Caki2 (cell line): ENCODE results near the gene KRT24. TPM values are rescaled to one million over a fixed set of nuclear protein-coding genes. Genes with fewer than 3 reads are reported as not detected.

Experiments
- DNase-seq: peaks from one replicate; pipeline ENCODE4 v3.0.0-alpha.2; 2015; ENCODE audit warnings: low read depth
- in situ Hi-C: cut with HindIII; loops from 2 replicates; pipeline ENCODE4 v1.10.0; 2016; ENCODE audit warnings: low sequenced_read_pairs, low pct_unique_long_range_greater_than_20kb, mixed read lengths
- total RNA-seq: library from RNA; depleted of rRNA; stranded (reverse); fragments of >200 nt; shearing (Covaris generic); gene quantifications from 2 replicates; pipeline ENCODE4 v1.2.3, GENCODE V29; 2014; ENCODE audit warnings: low replicate concordance

The KRT24 gene
- total RNA-seq, 1 experiment from 2014 or later = not detected

DNA sequence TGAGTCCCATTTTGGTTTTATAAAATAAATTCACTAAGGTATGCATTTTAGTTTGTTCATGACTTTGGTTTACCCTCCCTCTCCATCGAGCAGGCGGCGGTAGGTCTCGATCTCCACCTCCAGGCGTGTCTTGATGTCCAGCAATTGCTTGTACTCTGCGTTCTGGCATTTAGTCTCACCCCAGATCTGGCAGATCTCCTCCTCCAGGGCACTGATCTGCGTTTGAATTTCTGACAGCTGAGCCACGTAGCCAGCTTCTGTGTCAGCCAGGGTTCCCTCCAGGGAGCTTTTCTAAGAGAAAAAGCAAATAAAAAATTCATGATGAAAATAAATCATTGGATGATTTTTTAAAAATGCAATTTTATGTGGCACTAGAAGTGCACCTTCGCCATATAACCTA lies 4.2 kb downstream of the KRT24 start:
- no peak for DNase-seq
- in situ Hi-C loops = no loop called here

DNA sequence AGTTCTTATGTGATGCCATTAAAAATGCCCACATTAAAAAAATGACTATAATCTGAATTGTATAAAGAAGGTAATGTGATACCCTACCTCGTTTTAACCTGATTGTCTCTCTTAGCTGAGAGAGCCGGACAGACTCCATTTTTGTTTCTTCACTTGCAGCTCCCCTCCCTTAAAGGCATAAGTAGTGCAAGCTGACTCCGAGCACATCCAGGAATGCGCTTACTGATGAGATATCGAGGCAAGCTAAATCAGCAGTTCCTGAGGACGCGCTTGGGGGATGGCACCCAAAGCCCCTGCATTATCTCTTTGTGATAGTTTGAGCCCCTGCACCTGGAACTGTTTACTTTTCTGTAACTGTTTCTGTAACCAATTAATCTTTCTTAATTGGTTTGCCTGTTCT lies 6.3 kb downstream of the KRT24 start:
- in situ Hi-C loops = no loop called here
- DNase-seq = no peak

DNA sequence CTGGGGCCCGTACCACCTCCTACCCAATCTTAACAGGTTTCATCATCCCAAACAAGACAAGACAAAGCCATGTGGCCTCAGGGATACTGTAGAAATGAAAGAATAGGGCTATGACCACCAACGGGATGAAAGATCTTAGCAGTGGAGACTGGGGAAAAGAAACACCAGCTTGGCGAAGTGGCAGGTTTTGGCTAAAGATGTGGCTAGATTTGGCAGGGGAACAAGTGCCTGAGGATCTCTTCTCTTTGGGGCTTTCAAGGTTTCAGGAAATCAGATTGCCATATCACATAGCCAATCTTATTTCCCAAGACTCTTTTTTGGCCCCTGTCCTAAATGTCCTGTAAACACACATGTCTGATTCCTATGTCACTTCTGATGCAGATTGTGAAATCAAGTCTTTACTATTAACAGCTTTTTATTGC lies 6.9 kb downstream of the KRT24 start:
- DNase-seq = no peak
- in situ Hi-C loops = no loop called here

DNA sequence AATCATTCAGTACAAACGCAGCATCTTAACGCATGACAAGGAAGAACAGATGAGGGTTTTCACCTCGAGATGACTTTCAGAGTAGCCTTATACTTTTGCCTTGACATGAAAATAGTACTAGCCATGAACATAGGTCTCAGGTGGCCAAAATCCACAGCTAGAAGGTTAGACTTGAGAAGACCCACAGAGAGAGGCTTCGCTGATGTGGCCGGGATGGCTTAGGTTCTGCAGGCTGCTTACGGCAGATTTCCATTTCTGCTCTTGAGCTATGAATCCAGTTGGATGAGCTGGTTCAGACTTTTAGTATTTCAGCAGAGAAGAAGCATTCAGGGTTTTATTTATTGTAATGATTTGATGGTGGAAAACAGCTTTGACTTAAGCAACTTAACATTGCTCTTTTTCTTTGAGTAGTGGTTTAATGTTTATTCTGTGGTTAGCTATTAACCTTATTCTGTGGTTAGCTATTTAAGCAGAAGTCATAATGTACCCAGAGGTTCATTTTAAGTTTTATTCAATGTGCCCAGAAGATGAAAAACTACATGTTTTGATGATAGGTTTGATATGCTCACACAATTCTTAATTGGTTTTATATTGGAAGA lies 7.6 kb downstream of the KRT24 start:
- peak; percentile 23 for DNase-seq
- in situ Hi-C loops = no loop called here

DNA sequence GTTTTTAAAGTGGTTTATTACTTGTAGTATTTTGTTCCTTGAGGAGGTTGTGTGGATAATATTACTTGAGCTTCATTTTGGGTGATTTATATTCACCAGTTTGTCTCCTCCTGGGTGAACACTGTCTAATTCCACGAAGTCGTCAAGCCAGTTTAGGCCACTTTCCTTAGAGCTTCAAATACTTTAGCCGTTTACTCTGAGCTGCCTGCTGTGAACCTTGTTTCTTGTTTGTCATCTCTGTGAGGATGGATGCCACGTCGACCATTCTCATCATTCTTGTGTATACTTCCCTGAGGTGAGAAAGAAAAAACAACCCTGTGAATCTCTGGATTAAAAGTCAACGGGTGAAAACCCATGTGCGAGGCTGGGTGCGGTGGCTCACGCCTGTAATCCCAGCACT lies 9.0 kb downstream of the KRT24 start:
- in situ Hi-C loops = no loop called here
- no peak for DNase-seq

DNA sequence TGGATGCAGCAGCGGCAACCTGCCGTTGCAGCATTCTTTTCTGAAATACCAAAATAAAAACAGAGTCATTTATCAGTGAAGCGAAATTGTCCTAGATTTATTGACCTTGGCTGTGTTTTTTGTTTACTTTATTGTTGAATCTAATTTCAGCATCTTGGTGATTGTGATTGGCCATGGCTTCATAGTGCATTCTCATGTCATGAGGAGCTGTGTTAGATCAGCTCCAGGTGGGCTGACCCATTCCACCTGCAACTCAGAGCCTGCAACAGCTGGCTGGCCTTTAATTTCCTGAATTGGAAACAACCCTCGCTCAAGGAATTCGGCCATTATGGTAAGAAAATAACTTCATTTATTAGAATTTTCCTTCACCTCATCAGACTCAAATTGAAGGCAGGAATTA lies 16.4 kb downstream of the KRT24 start:
- DNase-seq = no peak
- in situ Hi-C loops = no loop called here

DNA sequence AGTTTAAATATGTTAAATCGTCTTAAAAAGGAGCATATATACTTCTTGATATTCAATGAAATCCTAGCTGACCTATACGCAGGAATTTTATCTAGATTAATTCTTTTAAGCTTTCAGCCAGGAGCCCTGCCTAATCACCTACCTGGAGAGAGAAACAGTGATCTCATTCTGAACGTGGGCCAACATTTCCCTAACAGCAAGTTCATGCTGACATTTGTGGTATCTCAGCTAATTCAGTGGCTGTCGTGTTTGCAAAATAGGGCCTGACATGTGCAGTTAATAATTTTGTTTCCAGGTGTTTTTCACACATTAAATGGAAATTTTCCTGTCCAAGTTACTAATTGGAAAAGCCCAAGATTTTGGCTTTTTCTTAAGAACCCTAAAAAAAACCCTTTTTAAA lies 17.4 kb downstream of the KRT24 start:
- in situ Hi-C loops = no loop called here
- no peak for DNase-seq

DNA sequence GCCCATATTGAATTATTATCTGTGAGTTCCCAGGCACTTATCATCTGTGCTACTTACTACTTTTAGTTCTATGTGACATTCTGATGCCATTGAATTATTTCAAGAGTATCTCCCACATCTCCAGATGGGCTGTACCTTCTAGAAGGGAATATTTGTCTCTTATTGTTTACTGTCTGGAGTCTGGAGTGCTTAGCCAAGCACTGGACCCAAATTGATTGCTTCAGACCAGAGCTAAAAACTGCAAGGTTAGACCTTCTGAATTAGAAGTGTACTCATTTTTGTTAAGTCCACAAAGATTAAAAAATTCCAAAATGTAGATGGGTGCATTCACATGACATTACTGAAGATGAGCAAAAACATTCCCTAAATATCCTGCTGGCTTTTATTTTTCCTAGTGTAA lies 22.6 kb downstream of the KRT24 start:
- in situ Hi-C loops = no loop called here

DNA sequence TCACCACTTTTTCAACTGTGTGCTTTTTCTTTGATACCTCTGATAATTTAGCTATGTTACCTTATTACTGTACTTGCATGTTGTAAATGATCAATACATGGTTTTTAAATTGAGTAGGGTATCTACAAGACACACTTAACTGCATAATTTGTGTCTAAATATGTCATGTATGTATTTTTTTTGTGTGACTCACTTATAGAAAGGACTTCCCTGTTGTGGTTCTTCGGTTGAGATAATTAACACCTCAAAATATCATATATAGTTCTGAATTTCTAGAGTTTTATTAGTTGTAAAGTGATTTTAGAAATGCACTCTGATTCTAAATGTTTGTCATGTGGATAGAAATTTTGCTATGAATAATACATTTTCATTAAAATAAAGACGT lies 24.0 kb downstream of the KRT24 start:
- in situ Hi-C loops = no loop called here
- no peak for DNase-seq

More for the DNA sequence above, 22.6 kb downstream of the KRT24 start:
- DNase-seq = no peak

DNA sequence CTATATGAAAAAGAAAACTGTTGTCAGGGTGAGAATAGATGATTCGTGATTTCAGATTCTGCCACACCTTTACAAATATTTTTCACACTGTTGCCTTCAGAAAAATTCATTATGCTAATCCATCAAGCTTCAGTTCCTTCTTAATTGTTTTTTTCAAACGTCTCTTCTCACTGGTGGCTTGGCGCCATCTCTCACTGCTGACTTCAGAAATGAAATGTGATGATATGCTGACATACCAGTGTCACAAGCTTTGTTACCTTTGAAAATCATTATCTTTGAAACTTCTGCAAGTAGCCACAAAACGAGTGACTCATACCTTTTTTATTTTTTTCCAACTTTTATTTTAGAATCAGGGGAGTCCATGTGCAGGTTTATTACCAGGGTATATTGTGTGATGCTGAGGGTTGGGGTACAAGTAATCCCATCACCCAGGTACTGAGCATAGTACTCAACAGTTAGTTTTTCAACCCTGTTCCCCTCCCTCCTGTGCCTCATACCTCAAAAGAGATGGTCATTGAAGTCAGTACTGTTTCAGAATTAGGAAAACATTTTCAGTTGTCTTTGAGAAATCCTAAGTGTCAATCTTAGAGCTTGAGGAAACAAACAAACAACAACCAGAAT lies 24.5 kb downstream of the KRT24 start:
- in situ Hi-C loops = no loop called here
- peak; percentile 60 for DNase-seq

DNA sequence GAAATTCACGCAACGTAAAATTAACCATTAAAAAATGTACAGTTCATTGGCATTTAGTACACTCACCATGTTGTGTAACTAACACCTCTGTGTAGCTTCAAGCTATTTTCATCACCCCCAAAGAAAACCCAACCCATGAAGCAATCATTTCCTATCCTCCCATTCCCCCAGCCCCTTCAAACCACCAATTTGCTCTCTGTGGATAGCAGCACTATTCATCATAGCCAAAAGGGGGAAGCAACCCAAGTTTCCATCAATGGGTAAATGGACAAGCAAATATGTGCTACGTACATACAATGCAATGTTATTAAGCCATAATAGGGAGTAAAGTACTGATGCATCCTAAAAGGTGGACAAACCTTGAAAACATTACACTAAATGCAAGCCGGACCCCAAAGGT lies 27.6 kb downstream of the KRT24 start:
- in situ Hi-C loops = no loop called here
- no peak for DNase-seq

DNA sequence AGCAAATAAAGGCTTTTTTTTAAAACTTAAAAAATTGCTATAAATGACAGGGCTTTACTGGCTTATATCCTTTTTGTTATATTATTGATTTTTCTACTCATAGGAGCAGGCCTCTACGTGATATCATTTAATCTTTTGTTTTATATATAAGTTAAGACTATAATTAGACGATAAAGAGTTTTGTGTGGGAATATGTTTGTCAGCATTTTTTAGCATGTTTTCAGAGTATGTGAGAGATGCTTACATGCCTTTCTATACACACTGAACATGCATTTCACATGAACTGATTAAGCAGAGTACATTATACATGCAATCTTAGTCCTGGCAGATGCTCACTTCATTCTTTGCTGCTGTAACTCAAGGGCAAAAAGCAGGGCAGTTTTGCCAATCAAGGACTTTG lies 30.9 kb downstream of the KRT24 start:
- in situ Hi-C loops = no loop called here
- DNase-seq = no peak

DNA sequence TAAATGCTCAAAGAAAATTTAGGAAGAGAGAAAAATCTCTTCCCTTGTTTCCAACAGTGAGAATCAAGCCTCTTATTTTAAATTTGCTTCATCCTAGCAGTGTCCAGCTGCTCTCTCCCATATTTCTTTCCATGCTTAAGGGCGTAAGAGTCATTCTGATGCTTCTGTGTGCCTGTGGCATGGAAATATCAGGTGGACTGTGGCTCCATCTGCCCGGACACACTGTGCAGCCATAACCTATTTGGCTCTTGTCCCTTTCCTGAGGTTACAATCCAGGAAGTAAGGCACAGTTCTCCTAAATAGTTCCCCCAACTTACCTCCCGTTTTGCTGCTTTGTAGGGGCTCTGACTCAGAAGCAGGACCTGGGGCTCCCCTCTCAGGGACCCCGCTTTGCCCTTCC lies 32.3 kb downstream of the KRT24 start:
- DNase-seq = no peak
- in situ Hi-C loops = no loop called here

DNA sequence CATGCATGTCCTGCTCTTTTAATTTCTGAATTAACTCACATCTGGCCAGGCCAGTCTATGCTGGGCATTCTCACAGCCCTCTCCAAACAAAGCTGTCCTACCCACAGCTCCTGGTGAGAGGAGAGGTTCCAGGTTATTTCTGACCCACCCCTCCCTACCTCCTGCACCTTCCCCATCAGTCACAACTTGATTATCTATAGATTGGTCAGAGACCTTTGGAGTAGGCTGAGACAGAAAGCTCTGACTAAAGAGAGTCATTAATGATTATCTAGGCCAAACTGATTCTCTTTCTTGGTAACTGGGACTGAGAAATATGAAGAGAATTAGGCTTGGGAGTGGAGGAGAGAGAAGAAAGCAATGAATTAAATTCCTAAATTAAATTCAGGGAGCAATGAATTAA lies 37.2 kb downstream of the KRT24 start:
- DNase-seq = peak; percentile 34
- in situ Hi-C loops = no loop called here

DNA sequence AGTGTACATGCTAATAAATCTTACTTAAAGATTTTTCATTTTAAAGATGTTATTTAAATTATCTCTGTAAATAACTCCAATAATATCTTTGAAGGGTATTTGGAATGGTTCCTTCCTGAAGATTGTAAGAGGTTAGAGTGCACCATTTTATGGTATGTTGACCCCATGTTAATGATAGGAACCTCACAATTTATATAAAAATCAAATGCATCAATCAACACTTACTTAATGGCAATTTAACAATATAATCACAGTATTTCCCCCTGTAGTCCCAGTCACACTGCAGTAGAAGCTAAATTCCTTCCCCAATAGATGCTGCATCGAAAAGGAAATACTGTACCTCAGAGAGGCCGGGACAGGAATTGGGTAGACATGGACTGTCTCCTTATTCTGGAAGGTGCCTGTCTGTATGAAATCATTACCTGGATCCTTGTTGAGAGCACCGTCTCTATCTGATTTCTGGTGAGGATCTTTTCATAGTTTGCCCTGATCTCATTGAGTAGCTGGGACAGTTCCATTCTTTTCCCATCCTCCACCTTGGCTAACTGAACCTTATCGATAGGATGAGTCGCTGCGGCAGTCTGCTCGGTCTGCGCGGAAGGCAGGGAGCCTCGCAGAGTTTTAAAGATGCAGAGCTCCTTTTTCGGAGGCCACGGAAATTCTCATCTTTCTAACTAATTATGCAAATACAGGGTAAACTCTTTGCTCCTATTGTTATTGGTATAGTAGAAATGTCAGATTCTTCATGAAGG lies 38.8 kb downstream of the KRT24 start, which contains the start of gene KRT222:
KRT222 (minus strand) TSS at position 596 of the 752 bp plus-strand sequence; CDS start at position 518, 78 bp downstream.
- DNase-seq = peak; percentile 15
- in situ Hi-C loops = no loop called here

DNA sequence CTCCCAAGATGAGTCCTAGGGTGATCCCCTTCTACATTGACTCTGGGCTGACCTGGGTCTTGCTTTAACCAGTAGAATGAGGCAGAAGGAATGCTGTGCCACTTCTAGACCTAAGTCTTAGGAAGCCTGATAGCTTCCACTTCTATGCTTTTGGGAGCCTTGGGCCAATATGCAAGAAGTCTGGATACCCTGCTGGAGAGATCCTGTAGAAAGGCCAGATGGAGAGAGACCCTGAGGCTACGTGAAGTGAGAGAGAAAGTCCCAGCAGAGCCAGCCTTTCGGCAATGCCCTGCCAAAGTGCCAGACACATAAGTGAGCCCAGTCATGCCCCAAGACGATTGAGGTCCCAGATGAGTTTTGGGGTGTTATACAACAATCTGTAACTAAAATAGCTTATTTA lies 40.3 kb downstream of the KRT24 start:
- DNase-seq = no peak
- in situ Hi-C loops = no loop called here

DNA sequence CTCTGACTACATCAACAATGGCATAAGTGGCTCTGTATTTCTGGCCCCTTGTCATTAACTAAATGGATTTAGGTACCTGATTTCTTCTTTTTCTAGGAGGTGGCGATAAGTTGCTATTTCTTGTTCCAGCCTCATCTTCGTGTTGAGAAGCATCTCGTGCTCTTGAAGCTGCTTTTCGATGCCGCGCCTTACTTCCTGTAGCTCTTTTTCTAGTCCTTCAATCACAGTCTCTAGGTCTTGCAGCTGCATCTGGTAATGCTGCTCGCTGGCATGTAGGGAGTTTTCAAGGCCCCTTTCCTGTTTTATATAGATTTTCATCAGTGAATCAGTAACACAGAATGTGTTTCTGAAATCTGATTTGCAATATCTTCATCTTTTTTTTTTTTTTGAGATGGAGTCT lies 43.6 kb downstream of the KRT24 start:
- no peak for DNase-seq
- in situ Hi-C loops = no loop called here

DNA sequence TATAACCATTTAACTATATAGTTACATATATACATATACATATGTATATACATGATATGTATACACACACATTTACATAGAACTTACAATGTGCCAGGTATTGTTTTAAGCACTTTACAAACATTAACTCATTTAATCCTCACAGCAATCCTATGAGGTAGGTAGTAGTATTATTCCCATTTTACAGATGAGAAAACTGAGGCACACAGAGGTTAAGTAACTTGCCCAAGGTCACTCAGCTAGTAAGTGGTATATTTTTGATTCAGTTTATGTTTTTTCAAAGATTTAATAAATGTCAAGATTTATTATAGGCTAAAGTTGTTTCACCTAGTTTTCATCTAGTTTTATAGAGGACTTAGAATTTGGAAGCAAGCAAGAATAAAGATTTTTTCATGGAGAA lies 45.2 kb downstream of the KRT24 start:
- in situ Hi-C loops = no loop called here
- no peak for DNase-seq

DNA sequence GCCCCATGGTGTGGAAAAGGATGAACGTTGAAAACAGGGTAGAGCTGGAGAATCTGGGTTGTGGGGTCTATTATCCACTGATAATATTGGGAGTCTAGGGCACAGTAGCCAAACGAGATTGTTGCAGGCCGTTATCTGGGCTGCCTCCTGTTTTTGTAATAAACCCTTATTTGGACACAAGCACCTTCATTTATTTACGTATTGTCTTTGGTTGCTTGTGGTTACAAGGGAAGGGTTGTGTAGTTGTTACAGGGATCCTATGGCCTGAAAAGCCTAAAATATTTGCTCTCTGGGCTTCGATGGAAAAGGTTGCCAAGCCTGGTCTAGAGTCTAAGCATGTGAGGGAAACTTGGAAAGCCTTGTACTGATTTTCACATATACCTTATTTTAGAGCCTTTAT lies 51.6 kb downstream of the KRT24 start:
- in situ Hi-C loops = no loop called here
- DNase-seq = no peak
